M059J (cell line): ENCODE data around the gene MAGIX. TPM values are rescaled to one million over a fixed set of nuclear protein-coding genes. Genes with fewer than 3 reads are reported as not detected.
"Not testable (repeated sequence)": the region's sequence is repeated elsewhere in the genome, so short reads cannot be mapped to it uniquely, and the experiment has no call there.

ENCODE experiments used
- DNase-seq: peaks from one replicate; pipeline ENCODE4 v3.0.0-alpha.2; 2012; ENCODE audit warnings: low read depth
- total RNA-seq: library from RNA; depleted of rRNA; stranded (reverse); fragments of >200 nt; shearing (Covaris generic); gene quantifications from 2 replicates; pipeline ENCODE4 v1.2.3, GENCODE V29; 2014

The MAGIX gene
- total RNA-seq, 1 experiment from 2014 or later = 4.3 TPM

DNA sequence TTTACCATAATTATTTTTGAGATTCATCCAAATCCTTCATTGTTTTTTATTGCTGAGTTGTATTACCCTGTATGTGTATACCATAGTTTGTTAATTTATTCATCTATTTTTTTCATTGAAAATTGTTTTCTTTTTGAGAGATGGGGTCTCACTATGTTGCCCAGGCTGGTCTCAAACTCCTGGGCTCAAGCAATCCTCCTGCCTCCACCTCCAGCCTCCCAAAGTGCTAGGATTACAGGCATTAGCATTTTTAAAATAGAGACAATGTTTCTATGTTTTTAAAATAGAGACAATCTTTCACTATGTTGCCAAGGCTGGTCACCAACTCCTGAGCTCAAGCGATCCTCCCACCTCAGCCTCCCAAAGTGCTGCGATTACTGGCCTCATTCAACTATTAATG lies 1.6 kb upstream of the MAGIX start:
- no peak for DNase-seq

DNA sequence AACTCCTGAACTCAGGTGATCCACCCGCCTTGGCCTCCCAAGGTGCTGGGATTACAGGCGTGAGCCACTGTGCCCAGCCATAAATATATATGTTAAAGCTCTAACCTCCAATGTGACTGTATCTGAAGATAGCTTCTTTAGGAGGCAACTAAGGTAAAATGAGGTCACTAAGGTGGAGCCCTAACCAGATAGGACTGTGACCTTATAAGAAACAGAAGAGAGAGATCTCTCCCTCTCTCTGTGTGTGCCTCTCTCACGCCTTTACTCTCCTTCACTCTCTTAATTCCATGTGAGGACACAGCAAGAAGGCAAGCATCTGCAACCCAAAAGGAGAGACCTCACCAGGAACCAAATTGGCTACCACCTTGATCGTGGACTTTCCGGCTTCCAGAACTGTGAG lies 926 bp upstream of the MAGIX start:
- DNase-seq = no peak

DNA sequence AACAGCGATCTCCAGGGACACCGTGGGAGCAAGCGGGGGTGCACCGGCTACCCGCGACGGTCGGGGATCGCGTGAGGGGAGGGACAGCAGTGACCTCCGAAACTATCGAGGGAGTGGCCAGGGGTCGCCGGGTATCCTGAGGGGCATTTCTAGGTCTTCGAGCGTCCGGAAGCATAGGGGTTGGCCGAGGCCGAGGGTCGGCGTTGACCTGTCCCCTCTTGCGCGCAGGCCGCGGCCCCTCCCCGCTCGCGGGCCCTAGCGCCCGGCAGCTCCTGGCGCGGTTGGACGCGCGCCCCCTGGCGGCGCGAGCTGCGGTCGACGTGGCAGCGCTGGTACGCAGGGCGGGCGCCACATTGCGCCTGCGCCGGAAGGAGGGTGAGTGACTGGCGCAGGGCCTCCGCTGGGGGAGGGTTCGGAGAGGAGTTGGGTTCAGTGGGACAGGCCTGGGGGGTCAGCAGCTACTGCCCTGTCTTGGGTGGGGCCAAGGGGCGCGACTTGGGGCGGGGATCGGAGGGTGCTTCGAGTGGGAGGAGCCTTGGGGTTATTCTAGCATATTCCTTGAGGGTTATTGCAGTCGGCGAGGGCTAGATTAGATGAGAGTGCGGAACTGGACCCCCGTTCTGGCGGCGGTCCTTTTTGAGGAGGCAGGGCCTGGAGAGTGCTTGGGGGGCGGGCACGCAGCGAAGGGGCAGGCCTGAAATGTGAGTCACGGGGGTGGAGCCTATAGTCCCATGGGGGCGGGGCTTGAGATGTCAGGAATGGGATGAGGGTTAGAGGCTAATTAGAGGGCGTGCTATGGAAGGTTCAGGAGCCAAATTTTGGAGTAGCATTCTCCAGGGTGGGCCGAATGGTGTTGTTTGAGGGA lies 1.2 kb downstream of the MAGIX start:
- DNase-seq = peak; percentile 80

DNA sequence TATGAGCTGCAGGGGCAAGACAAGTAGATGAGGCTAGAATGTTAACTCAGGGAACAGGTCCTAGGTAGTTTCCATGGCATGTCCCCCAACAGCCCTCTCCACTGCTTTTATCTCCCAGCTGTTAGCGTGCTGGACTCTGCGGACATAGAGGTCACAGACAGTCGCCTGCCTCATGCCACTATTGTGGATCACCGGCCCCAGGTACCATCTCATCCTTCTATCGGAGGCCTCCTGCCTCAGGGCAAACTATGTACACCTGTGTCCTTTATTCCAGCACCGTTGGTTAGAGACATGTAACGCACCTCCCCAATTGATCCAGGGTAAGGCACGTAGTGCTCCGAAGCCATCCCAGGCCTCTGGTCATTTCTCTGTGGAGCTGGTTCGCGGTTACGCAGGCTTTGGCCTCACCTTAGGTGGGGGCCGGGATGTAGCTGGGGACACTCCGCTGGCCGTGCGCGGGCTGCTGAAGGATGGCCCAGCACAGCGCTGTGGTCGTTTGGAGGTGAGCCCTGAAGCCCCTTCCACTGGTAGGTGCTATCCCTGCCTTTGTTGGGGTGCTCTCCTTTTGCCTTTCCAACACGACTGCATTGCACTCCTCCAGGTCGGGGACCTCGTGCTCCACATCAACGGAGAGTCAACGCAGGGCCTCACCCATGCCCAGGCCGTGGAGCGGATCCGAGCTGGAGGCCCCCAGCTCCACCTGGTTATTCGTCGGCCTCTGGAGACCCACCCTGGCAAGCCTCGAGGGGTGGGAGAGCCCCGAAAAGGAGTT lies 2.2 kb downstream of the MAGIX start:
- no peak for DNase-seq

DNA sequence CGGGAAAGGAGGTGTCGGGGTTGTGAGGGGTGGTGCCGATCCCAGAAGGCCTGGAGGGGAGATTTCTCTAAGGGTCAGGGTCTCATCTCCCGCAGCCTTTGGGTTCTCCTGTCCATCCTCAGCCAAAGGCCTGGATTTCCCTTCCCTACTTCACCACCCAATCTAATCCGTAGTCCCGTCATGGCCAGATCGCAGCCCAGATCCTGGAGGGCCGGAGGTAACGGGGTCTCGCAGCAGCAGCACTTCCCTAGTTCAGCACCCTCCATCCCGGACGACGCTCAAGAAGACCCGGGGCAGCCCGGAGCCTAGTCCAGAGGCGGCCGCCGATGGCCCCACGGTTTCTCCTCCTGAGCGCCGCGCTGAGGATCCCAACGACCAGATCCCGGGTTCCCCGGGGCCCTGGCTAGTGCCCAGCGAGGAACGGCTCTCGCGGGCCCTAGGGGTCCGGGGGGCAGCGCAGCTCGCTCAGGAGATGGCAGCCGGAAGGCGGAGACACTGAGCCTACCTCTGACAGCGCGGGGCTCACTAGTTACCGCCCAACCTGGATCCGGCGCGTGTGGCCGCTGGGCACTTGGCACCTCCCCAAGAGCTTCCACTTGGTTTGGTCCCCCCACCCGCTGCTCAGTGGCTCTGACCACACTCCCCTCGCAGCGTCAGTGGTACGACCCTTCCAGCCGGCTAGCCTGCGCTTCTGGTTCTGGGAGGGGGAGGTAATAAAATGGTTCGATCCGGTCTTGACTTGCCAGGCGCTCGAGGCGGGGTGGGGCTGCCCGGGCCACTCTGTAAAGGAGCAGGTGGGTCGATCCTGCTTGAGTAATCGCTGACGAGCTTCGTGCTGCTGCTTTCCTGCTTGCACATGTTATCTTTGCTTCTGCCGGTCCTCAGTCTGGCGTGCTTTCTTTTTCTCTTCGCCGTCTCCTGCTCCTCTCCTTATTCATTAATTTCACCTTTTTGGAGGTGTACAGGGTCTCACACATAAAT lies 3.6 kb downstream of the MAGIX start:
- DNase-seq = peak; percentile 78

DNA sequence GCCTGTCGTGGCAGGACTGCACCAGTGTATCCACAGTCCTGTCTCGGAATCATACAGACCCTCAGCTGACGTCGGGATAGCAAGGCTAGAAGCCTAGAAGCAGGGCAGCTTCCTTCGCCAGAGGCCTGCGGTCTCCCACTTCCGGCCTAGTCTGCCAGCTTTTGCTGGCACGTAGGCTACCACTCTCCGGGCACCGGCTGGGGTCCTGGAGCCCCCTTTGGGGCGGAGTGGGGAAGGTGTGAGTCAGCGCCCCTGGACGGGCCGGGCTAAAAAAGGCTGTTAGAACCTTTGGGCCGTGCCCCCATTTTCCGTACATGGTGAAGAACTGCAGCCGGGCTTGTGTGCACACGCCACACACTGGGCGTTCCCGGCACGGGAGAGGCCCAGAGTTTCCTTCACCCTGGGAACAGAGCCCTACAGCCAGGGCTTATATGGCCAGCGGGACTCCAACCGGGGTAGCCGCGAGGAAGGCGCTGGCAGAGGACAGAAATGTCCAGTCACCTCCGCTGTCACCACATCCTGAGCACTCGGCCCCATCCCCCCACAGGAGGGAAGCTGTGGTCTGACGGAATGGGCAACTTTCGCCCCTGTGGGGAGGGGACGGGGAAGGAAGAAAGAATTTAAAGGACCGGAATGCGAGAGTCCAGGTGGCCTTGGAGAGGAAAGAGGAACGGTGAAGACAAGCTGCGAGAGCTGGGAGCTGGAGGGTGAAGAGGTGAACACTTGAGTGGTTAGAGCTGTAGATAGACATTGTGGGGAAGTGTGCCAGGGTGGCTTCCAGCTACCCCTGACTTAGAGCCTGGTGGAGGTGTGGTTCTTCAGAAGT lies 4.6 kb downstream of the MAGIX start:
- DNase-seq = peak; percentile 96

DNA sequence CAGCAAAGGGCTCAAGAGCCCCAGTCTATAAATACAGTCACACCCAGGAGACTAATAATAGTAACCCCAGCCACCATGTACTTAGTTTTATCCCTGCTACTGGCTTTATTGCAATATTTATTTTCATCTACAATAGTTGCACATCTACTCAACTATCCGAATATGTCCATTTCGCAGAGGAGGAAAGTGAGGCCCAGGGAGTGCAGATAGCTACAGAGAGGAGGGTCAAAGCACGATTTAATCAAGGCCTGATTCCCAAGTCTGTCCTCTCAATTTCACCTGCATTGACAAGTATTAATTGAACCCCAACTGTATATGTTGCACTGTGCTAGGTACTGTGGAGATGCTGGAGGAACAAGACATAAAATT lies 5.2 kb downstream of the MAGIX start:
- DNase-seq = no peak

DNA sequence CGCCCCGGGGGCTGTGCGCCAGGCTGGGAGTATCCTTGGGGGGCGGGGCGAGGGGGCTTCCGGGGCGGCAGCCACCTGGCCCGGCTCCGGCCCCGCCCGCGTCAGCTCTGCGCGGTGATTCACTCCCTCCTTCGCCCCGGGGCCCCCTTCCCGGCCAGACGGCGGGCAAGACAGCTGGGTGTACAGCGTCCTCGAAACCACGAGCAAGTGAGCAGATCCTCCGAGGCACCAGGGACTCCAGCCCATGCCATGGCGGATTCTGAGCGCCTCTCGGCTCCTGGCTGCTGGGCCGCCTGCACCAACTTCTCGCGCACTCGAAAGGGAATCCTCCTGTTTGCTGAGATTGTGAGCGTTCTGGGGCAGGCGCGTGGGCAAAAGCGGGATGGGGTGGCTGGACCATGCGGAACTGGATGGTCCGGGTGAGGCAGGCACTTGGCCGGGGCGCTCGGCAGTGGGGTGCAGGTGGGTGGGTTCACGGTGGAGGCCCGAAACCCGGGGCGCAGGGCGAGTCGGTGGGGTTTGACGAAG lies 9.3 kb downstream of the MAGIX start, which contains the start of gene PLP2:
Gene PLP2, plus strand, starts transcription at position 147 of the 528 bp plus-strand sequence. Its CDS starts 103 bp downstream, at position 250.
- peak; percentile 80 for DNase-seq

DNA sequence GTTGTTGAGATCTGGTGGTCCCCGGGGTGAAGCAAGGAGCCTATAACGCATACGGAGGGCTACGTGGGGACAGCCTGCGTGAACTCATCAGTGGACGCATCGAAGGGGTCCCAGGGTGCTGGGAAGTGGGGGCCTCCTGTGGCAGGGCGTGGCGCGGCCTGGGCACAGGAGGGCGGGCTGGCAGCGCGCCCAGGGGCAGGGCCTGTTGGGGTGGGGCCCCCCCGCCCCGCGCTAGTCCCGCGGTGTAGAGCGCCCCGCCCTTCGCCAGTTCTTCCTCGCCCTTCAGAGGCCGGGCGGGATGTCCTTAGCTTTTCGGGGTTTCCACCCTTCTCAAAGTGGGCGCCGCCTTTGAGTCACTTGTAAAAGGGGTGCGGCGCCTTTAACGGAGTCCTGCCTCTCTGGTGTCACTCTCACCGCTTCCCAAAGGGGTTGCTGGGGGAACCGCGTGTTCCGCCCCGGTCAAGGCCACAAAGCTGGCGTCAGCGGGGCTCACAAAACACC lies 9.8 kb downstream of the MAGIX start:
- DNase-seq = peak; percentile 83

DNA sequence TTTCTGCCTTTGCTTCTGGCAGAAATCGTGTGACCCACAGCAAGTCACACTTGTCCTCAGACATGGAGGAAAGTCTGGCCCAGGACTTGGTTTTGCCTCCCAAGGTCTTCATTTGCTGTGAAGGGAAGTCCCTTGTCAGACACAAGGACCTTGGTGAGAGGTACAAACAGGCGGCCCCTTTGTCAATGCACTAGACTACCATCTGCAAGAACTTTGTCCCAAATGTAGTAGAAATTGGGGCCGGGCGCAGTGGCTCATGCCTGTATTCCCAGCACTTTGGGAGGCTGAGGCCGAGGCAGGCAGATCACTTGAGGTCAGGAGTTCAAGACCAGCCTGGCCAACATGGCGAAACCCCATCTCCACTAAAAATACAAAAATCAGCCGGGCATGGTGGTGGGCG lies 11.0 kb downstream of the MAGIX start:
- not testable (repeated sequence) for DNase-seq

DNA sequence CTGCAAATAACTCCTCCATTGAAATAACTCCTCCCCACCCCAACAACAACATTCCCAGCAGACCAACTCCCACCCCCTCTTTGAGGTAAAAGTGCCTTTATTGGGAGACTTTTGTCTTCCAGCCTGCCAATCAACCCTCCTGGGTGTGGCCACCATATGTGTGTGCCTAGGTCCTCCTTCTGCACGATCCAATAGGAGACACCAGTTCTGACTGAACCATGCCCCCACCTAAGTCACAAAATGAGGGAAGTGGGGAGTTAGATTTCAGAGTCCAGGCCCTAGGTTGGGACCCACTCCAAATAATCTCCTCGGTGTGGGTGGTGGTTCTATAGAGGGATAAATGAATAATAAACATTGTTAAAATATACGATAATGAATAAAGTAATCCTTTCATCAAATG lies 12.2 kb downstream of the MAGIX start:
- no peak for DNase-seq

DNA sequence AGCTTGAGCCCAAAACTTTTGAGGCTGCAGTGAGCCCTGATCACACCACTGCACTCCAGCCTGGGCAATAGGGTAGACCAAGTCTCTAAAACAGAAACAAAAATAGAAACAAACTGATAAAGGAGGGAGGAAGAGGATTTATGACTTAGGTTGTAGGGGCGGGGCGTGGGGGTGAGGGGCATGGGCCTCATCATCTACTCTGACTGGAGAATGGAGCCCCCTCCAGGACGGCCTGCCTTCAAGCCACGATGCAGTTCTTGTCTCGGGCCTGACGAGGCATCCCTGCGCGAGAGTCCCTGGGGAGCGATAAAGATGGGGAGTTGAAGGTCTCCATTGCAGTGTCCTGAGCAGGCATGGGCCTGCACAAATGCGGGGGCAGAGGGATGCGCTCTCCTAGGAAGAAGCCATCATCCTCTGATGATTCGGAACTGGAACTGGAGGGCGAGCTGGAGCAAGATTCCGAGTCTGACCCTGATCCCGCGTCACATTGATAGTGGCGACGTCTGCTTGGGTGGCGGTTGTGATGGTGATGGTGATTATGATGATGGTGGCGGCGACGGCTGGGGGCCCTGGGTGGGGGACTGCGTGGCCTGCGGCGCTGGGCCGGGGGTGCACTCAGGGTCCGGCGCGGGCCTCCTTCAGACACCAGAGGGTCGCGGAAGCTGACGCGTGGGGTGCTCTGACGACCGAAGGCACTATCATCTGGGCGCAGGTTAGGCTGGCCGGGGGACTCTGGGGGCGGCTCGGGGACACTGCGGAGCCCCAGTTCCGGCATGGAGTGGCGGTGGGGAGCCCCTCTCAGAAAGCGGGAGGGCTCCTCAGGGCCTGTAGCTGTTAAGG lies 13.1 kb downstream of the MAGIX start:
- no peak for DNase-seq

DNA sequence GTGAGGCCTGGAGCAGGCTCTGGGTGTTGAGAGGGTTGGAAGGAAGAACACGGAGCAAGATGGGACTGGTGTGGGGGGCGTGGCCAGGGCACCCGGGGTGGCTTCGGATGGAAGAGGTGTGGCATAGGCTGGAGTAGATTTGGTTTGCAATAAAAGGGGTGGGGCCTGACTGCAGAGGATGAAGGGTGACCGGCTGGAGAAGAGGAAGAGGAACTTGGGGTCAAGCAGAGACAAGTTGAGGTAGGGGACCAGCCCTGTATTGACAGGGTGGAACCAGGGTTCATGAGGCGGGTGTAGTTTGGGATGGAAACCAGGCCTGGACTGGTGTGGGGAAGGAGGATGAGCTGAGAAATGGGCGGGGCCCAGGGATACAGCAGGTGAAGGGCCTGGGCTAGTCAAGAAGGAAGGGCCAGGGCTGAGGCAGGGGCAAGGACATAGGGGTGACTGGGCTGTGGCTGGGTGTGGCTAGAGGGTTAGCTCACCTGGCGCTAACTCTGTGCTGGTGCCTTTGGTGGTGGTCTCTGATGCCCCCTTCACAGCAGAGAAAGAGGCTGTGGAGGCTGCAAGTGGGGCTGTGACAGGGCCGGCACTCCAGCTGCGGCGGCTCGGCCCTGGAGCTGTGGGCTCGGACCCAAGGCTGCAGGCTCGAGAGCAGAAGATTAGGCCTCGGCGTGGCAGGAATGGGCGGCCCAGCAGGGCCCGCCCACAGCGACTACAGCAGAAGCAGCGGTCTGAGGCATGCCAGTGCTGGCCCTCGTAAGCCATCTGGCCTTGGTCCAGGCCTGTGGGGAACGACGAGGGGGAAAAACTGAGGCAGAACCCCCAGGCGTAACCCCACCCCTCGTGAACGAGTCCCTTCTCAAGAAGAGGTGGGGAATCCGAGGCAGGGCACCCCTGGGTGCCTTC lies 14.1 kb downstream of the MAGIX start:
- DNase-seq = no peak

DNA sequence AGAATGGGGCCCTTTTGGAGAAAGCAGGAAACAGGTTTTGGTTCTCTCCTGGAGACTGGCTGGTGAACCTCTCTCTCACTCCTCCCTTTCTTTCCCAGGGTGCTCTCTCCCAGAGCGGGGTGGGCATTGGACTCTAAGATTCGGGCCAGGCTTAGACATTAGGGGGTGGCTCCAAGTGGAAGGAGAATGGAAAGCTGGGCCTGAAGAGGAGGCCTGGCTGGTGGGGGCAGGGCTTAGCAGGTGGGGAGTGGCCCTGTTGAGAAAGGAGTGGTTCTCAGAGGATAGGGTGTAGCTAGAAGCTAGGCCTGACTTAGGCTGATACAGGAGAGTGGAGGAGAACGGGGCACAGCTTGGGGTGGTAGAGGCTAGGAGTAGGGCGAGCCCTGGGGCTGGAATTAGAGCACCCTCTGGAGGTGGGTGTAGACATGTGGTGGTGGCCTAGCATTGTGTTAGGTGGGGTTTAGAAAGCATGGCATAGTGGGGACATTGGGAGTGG lies 14.8 kb downstream of the MAGIX start:
- no peak for DNase-seq

DNA sequence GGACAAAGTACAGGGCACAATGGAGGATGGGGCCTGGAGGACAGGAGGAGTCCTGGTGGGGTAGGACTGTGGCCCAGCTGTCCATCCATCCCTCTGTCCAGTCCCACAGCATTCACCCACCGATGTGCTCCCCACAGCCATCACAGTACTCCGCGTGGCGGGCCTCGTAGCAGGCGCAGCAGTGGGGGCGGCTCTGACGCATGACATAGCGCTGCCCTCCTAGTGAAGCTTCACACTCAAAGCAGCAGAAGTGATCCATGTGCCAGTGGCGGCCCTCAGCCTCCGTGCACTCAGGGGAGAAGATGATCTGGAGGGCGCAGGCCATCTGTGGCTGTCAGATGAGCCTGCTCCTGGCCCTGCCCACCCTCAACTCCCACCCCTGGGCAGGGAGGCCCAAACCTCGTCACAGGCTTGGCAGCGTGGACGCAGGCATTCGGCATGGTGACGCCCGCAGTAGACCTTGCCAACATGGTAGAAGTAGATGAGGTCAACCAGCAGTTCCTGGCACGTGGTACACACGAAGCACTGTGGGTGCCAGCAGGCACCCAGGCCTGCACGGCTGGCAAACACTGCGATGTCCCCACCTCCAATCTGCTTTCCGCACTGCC lies 15.4 kb downstream of the MAGIX start:
- DNase-seq = no peak

DNA sequence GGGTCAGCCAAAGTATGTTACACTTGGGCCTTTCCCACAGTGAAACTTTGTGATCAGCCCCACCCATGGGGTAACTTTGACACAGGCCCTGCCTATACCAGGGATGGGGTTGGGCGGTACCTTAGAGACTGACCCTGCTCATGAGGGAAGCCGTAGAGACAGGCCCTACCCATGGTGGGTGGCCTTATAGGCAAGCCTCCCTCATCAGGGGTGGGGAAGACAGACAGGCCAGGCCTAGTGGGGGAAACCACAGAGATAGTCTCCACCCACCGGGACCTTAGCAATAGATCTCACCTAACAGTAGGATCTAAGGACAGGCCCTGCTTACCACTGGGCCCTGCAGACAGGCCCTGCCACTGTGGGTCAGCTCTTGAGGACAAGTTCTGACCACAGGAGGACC lies 16.0 kb downstream of the MAGIX start:
- no peak for DNase-seq

DNA sequence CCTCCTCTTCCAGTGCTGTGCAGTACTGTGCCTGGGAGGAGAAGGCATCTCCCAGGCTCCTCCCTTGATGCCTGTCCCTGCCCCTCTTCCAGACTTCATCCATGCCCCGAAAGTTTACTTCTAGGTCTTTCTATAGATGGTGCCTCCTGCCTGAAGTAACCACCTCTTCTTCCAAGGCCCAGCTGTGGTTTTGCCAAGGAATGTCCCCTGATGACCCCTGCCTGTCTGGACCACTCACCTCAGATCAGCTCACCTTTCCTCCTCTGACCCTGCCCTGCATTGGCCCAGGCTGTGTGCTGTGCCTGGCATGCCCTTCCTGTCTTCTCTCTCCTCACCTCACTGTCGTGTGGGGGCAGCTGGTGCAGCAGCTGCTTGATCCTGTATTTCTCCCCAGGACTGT lies 16.8 kb downstream of the MAGIX start:
- no peak for DNase-seq
